ENCODE measurements around the gene ROBO4. TPM values are rescaled to one million over a fixed set of nuclear protein-coding genes. Genes with fewer than 3 reads are reported as not detected.
A peak's percentile ranks its signal among the peaks of the same experiment; 100 is the strongest.

Gene ROBO4
- total and polyA plus RNA-seq, 4 donors = 27.3 to 52.1 (median 41.9) TPM

DNA sequence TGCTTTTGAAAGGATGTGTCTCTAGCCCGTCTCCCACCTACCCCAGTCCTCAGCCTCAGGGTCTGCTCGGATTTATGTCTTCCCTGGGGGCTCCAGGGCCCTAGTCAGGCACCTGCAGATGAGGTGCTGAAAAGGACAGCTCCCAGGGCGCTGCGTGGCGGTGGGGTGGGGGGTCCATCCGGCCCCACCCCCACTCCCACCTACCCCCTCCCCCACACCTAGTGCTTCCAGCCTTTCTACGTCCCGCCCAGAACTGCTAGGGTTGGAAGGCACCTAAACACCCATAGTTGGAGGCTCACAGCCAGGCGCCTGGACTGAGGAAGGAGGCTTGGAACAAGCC, 33.9 kb downstream of the ROBO4 start:
- DNase-seq = peak in 1 of 3 donors; percentile 46

DNA sequence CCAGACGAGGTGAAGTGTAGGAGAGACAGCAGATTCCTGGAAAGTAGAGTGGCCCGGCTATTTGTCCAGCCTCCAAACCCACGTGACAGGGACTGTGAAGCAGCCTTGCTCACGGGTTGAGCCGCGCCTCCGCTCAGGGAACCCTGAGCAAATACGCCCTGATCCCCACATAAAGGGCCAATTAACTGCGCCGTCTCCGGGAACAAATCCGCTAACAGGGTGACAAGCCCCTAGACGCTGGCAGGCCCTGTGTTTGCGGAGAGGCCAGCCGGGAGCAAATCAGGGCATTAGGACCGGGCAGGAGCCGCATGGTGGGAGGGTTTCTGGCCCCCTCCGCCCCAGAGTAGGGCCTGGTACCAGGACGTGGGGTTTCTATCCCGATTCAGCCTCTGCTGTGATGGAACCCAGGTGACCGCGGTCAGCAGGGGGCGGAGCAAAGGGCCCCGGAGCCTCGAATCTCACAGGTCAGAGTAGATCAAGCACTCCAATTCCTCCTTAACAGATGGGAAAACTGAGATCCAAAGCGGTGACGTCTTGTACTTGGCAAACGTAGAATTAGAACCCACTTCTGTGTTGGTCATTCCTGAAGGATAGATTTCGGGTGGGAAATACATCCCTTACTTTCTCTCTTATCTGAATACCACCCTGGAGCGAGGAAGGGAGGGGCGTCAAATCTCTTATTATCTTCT, 34.4 kb downstream of the ROBO4 start:
- TF ChIP-seq, protein P1, sequence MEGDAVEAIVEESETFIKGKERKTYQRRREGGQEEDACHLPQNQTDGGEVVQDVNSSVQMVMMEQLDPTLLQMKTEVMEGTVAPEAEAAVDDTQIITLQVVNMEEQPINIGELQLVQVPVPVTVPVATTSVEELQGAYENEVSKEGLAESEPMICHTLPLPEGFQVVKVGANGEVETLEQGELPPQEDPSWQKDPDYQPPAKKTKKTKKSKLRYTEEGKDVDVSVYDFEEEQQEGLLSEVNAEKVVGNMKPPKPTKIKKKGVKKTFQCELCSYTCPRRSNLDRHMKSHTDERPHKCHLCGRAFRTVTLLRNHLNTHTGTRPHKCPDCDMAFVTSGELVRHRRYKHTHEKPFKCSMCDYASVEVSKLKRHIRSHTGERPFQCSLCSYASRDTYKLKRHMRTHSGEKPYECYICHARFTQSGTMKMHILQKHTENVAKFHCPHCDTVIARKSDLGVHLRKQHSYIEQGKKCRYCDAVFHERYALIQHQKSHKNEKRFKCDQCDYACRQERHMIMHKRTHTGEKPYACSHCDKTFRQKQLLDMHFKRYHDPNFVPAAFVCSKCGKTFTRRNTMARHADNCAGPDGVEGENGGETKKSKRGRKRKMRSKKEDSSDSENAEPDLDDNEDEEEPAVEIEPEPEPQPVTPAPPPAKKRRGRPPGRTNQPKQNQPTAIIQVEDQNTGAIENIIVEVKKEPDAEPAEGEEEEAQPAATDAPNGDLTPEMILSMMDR (IDR thresholded peaks at IDR 0.05; ENCODE audit: control extremely low read depth, extremely low read depth) = no peak
- Histone ChIP-seq H3K27me3 (ENCODE audit: control insufficient read depth in 3 of 3, insufficient read depth in 3 of 3, low read length in 2 of 3) (peaks cover 0 to 72% (median 47%) of the 10 kb centered on the region in 3 donors), H3K9me3 (ENCODE audit: control insufficient read depth in 4 of 4, insufficient read depth in 3 of 4, low read length in 3 of 4) (no peaks in the 10 kb centered on the region), H3K9ac (ENCODE audit: insufficient read depth in 1 of 2, low read length in 2 of 2) (no peak overlapping the region), H3K4me3 (no peak overlapping the region), H3K4me1 (ENCODE audit: control insufficient read depth in 5 of 5, insufficient read depth in 5 of 5, low read length in 5 of 5) (peaks cover 0 to 49% (median 11%) of the 10 kb centered on the region in 5 donors), H3K27ac (ENCODE audit: low read depth in 1 of 2, low read length in 1 of 2) (no peak overlapping the region), H3K36me3 (ENCODE audit: control insufficient read depth in 4 of 4, insufficient read depth in 4 of 4, low read length in 4 of 4) (no peaks in the 10 kb centered on the region)
- DNase-seq = peak; percentile 49 to 59 (median 58)
- ATAC-seq (ENCODE audit: insufficient read depth, low FRiP score) = no peak
- WGBS, 2 donors = 5% methylated on average over 31 of the region's 31 CpGs

More for the DNA sequence above, 33.9 kb downstream of the ROBO4 start:
- WGBS, 2 donors = 6 to 9% methylated on average over 9 of the region's 9 CpGs
- H3K27ac ChIP-seq (ENCODE audit: low read depth in 1 of 2, low read length in 1 of 2) = no peak overlapping the region
- H3K4me3 ChIP-seq = no peak overlapping the region
- no peak for ATAC-seq (ENCODE audit: insufficient read depth, low FRiP score)
- peaks cover 0 to 74% (median 52%) of the 10 kb centered on the region in 3 donors for H3K27me3 ChIP-seq (ENCODE audit: control insufficient read depth in 3 of 3, insufficient read depth in 3 of 3, low read length in 2 of 3)
- no peaks in the 10 kb centered on the region for H3K36me3 ChIP-seq (ENCODE audit: control insufficient read depth in 4 of 4, insufficient read depth in 4 of 4, low read length in 4 of 4)
- TF ChIP-seq, protein P1 (IDR thresholded peaks at IDR 0.05; ENCODE audit: control extremely low read depth, extremely low read depth) = no peak
- no peak overlapping the region for H3K9ac ChIP-seq (ENCODE audit: insufficient read depth in 1 of 2, low read length in 2 of 2)
- H3K9me3 ChIP-seq (ENCODE audit: control insufficient read depth in 4 of 4, insufficient read depth in 3 of 4, low read length in 3 of 4) = peaks cover 0 to under 1% (median 0%) of the 10 kb centered on the region in 4 donors
- peaks cover 0 to 52% (median 13%) of the 10 kb centered on the region in 5 donors for H3K4me1 ChIP-seq (ENCODE audit: control insufficient read depth in 5 of 5, insufficient read depth in 5 of 5, low read length in 5 of 5)

DNA sequence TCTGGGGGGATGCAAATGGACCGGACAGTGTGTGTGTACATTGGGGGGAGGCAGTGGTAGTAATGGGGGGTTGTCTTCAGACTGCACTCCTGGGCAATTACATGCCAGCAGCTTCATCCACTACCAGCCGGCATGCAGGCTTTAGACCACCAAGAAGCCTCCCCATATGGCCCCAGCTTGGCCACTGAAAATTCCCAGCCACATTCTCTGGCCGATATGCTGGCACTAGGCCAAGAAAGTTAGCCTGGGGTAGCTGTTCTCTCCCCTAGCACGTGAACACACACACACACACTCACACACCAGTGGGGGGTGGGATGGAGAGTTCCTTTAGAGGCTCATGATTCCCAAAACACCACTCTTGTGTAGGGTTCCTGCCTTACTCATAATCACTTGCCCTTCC, 36.0 kb downstream of the ROBO4 start:
- no peak overlapping the region for H3K4me3 ChIP-seq
- DNase-seq (peak in 2 of 3 donors; percentile 47 to 48), ATAC-seq (ENCODE audit: insufficient read depth, low FRiP score) (no peak)
- H3K4me1 ChIP-seq (ENCODE audit: control insufficient read depth in 5 of 5, insufficient read depth in 5 of 5, low read length in 5 of 5) = peaks cover 0 to 45% (median 9%) of the 10 kb centered on the region in 5 donors
- no peak overlapping the region for H3K27ac ChIP-seq (ENCODE audit: low read depth in 1 of 2, low read length in 1 of 2)
- no peaks in the 10 kb centered on the region for H3K36me3 ChIP-seq (ENCODE audit: control insufficient read depth in 4 of 4, insufficient read depth in 4 of 4, low read length in 4 of 4)
- H3K27me3 ChIP-seq (ENCODE audit: control insufficient read depth in 3 of 3, insufficient read depth in 3 of 3, low read length in 2 of 3) = peaks cover 0 to 60% (median 37%) of the 10 kb centered on the region in 3 donors
- H3K9me3 ChIP-seq (ENCODE audit: control insufficient read depth in 4 of 4, insufficient read depth in 3 of 4, low read length in 3 of 4) = no peaks in the 10 kb centered on the region
- TF ChIP-seq, protein P1 (IDR thresholded peaks at IDR 0.05; ENCODE audit: control extremely low read depth, extremely low read depth) = no peak
- H3K9ac ChIP-seq (ENCODE audit: insufficient read depth in 1 of 2, low read length in 2 of 2) = no peak overlapping the region
- 37 to 42% methylated on average over 4 of the region's 4 CpGs for WGBS, 2 donors

All from lung (tissue), 12 donors.